Stimulated activated CD8-positive, alpha-beta memory T cell treated with anti-CD3 and anti-CD28 coated beads, Interleukin-7, amount 100 ng/mL, for 48 hours (primary cell): Measurements from ENCODE around the gene CCDC3.
"Not testable (repeated sequence)": the region's sequence is repeated elsewhere in the genome, so short reads cannot be mapped to it uniquely, and the experiment has no call there.

Experiments used
- DNase-seq, 2 donors: peaks; one replicate each; pipeline ENCODE4 v3.0.0-alpha.2; 2020; ENCODE audit warnings: low read depth in 1 of 2; ENCODE audit errors: extremely low read depth in 1 of 2

CCDC3 gene

GRCh38 chr10:12896251-12896650 lies 105.3 kb downstream of the CCDC3 start:
- DNase-seq: no peak

DNA sequence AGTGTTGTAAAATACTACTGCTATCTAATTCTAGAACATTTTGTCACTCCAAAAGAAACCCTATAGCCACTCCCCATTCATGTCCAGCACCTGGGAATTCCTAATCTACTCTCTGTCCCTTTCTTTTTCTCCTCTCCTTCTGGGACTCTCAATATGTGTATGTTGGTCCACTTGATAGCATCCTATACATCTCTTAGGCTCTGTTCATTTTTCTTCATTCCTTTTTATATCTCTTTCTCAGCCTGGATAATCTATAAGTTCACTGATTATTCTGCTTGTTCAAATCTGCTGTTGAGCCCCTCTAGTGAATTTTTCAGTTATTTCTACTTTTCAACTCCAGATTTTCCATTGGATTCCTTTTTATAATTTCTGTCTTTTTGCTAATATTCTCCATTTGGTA lies 108.6 kb downstream of the CCDC3 start:
- DNase-seq: no peak

DNA sequence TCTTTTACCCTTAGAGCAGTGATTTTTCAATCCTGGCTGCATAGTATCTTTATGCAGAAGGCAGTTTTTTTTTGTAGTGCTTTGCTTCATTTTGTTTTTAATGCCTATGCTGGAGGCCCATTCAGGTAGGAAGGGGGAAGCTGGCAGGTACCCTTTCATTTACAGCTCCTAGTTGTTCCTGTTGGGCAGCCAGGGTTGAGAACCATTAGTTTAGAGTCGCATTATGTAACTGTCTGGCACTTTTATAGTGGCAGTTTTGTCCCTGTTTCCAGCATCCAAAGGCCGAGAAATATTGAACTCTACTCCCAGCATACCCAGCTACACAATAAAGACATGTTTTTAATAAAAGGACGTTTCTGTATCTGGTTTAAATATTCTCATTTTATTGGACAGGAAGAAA lies 110.6 kb downstream of the CCDC3 start:
- DNase-seq: no peak

GRCh38 chr10:12888470-12888869 lies 113.0 kb downstream of the CCDC3 start:
- no peak for DNase-seq

- no peak for DNase-seq
These were observed 113.7 kb downstream of the CCDC3 start for GRCh38 chr10:12887780-12888179.

DNA sequence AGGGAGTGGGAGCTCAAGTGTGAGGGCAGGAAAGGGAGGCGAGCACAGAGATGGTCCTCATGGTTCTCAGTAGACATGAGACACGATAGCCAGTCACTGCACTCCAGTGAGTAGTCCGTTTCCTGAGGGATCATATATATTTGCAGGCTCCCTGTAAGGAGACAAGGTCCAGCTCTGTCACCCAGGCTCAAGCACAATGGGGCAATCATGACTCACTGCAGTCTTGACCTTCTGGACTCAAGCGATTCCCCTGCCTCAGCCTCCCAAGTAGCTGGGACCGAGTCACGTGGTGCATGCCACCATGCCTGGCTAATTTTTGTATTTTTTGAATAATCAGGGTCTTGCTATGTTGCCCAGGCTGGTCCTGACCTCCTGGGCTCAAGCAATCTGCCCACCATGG lies 116.7 kb downstream of the CCDC3 start:
- DNase-seq: no peak

DNA sequence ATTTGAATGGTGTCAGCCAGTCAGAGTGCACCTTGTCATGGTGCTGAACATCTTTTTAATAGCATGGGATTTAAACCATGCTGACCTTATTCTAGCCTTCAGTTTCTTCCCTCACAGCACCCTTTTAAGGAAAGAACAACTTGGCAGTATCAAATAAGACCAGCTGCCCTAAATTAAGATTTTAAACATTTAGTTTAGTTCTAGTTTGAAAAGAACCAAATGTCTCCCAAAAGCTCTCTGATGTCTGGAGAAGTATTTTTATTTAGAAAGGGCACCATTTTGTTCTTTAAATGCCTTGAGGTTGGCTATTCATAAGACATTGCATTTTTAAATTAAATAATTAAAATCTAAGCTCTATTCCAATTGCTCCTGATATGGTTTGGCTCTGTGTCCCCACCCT lies 121.1 kb downstream of the CCDC3 start:
- DNase-seq: no peak

GRCh38 chr10:12877150-12877549 lies 124.4 kb downstream of the CCDC3 start:
- DNase-seq: no peak

DNA sequence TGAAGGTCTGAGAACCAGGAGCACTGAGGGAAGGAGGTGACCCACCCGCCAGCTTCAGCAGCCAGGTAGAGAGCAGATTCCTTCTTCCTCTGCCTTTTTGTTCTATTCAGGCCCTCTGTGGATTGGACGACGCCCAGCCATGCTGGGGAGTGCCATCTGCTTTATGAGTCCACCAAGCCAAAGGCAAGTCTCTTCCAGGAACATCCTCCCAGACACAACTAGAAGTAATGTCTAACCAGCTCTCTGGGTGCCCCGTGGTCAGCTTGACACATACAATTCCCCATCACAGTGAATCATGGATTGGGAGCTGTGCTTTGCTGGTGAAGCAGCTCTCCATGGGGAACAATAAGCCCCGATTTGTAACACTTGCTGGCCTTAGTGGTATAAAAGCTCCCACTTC lies 125.2 kb downstream of the CCDC3 start:
- no peak for DNase-seq

- no peak for DNase-seq
These were observed 126.4 kb downstream of the CCDC3 start for GRCh38 chr10:12875100-12875499.

DNA sequence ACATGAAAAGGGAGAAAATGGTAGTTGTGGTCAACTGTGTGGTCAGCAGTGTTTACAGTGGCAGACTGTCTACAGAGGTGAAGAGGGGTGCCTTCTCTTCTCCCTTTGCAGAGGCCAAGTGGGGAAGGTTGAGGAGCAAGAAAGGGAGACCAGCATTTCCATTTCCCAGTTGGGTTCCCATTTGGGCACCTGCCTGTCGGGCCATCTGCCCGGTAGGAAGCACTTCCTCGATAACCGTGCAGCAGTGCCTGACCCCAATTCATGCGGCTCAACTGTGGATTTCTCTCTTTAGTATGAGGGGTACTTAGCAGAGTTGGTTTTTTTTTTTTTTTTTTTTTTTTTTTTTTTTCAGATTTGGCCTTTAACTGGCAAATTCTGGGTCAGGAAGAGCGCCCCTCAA lies 127.0 kb downstream of the CCDC3 start:
- no peak for DNase-seq

GRCh38 chr10:12873172-12873571 lies 128.3 kb downstream of the CCDC3 start:
- DNase-seq: no peak

- no peak for DNase-seq
These were observed 128.9 kb downstream of the CCDC3 start for GRCh38 chr10:12872577-12872976.

DNA sequence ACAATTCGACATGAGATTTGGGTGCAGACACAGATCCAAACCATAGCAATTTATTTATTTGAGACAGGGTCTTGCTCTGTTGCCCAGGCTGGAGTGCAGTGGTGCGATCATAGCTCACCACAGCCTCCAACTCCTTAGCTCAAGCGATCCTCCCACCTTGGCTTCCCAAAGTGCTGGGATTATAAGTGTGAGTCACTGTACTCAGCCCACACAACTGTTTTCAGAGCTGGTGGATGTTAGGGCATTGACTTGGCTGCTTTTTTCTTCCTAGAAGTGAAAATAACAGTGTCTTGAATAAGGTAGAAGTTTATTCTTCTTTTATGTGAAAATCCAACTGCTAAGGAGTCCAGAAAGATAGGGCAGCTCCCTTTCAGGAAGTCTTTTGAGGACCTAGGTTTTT lies 132.1 kb downstream of the CCDC3 start:
- DNase-seq: no peak

DNA sequence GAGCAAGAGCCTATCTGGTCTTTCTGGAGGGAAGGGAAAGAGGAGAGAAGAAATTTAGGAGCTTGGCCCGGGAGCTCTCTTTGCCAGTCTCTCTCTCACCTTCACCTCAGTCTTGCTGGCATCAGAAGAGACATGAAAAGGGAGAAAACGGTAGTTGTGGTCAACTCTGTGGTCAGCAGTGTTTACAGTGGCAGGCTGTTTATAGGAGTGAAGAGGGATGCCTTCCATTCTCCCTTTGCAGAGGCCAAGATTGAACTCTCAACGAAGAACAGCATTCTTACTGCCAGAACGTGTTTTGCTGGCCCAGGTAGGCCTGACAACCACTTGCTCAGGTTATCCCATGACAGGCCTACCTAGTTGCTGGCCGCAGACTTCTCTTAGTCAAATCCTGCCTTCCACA lies 133.3 kb downstream of the CCDC3 start:
- DNase-seq: no peak

GRCh38 chr10:12865515-12865914 lies 136.0 kb downstream of the CCDC3 start:
- not testable (repeated sequence) for DNase-seq

- DNase-seq: no peak
These were observed 139.1 kb downstream of the CCDC3 start for GRCh38 chr10:12862459-12862858.

GRCh38 chr10:12854988-12855387 lies 146.5 kb downstream of the CCDC3 start:
- no peak for DNase-seq

DNA sequence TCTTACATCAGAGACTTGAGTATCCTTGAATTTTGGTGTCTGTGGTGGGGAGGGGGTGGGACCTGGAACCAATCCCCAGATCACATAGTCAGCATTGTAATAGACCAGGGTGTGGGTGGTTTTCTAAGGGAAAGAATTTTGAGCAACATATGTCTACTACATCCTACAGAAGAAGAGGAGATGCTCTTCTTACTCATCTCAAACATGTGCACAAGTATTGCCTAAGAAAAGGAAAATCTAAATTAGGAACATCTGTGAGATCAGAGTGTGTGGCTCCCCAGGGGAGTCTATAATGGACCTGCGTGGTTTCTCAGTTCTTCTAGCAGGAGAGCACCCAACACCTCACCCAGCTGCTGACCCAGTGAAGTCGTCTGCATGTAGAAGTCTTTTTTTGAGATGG lies 148.8 kb downstream of the CCDC3 start:
- no peak for DNase-seq

DNA sequence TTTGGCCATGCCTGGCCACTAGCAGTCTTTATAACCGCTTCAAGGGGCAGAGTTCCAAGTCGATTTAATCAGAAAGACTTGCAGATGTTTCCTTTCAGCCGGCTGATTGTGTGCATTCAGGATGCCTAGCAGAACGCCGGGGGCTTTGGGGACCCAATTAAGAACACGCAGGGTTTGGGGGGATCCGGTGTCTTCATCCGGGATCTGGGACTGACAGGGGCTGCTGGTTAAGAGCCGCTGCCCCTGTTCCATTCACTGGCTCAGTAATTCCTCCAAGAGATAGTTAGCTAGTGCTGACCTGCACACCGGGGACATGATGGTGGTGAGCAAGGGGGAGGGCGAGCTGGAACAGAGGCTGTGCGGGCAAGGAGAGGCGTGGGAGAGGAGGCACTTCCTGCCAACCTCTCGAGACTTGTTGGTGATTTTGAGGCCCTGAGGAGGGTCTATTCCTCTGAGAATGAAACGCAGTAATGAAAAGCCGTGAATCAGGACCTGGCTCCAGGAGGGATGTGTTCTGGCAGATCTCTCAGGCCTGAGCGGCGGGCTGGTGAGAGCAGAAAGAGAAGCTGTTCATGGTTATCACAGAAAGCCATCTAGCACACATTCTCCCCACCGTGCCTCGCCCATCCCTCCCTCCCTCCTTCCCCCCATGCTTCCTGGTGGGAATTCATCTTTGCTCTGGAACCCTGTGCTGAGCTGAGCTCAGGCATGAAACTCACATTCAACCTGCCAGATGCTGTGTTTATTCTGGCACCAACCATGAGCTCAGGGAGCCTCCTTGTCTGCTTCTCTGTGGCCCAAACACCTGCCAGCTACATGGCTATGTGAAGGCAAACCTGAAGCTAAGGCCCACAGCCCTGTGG lies 152.0 kb downstream of the CCDC3 start:
- no peak for DNase-seq

GRCh38 chr10:12848439-12849173 lies 152.9 kb downstream of the CCDC3 start:
- no peak for DNase-seq

- peak; percentile 3 to 19 for DNase-seq
These were observed 154.0 kb downstream of the CCDC3 start for GRCh38 chr10:12847361-12847975.
